Suprapubic skin (tissue), 3 donors: ENCODE measurements around the gene CLMP.

Source experiments
- EP300 ChIP-seq: sonication (generic); formaldehyde crosslinking; IDR thresholded peaks from one replicate; pipeline ENCODE4 v1.6.1; 2017; ENCODE audit warnings: antibody characterized with exemption
- POLR2A ChIP-seq, 2 donors: fragments of 450-650 bp; IDR thresholded peaks; one replicate each; pipeline ENCODE4 v1.6.1; 2017; ENCODE audit warnings: antibody characterized with exemption in 2 of 2, mild to moderate bottlenecking in 2 of 2, moderate library complexity in 2 of 2
- TF ChIP-seq, protein P1 (sequence below), 2 donors: fragments of 200-600 bp in 1 of 2; fragments of 450-650 bp in 1 of 2; sonication (generic) in 1 of 2; IDR thresholded peaks; one replicate each; pipeline ENCODE4 v1.5.1; 2016 to 2019; ENCODE audit warnings: antibody characterized with exemption in 2 of 2, mild to moderate bottlenecking in 1 of 2, moderate library complexity in 1 of 2

DNA sequence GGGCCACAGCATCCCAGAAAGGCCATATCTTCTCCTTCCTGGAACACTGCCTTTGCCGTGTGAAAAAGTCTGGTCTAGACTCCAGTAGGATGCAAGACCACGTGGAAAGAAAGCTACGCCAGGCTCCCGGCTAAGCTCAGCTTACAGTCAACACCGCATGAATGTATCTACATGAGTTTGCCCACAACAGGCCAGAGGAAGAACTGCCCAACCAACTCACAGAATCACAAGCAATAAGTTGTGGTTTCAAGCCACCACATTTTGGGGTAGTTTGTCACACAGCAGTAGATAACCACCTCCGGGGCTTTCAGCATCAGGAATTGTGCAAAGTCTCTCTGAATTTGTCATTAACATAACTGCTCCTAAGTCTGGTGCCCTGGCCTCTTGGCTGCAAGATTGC, 160.5 kb downstream of the CLMP start:
- TF ChIP-seq, protein P1, sequence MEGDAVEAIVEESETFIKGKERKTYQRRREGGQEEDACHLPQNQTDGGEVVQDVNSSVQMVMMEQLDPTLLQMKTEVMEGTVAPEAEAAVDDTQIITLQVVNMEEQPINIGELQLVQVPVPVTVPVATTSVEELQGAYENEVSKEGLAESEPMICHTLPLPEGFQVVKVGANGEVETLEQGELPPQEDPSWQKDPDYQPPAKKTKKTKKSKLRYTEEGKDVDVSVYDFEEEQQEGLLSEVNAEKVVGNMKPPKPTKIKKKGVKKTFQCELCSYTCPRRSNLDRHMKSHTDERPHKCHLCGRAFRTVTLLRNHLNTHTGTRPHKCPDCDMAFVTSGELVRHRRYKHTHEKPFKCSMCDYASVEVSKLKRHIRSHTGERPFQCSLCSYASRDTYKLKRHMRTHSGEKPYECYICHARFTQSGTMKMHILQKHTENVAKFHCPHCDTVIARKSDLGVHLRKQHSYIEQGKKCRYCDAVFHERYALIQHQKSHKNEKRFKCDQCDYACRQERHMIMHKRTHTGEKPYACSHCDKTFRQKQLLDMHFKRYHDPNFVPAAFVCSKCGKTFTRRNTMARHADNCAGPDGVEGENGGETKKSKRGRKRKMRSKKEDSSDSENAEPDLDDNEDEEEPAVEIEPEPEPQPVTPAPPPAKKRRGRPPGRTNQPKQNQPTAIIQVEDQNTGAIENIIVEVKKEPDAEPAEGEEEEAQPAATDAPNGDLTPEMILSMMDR (IDR thresholded peaks at IDR 0.05): no peak
- TF ChIP-seq POLR2A (IDR thresholded peaks at IDR 0.05) (no peak), EP300 (no peak)
